GM12864 (cell line): Measurements from ENCODE around the gene INPP4A.

Source experiments
- DNase-seq: peaks from one replicate; pipeline ENCODE4 v3.0.0-alpha.2; 2011; ENCODE audit warnings: low read depth
- H3K4me3 ChIP-seq: 2 replicates; pipeline ENCODE4 v1.5.1; 2011; ENCODE audit warnings: mild to moderate bottlenecking, low read depth, low read length, control low read depth
- TF ChIP-seq, protein P1 (sequence below): IDR thresholded peaks from 2 replicates; pipeline ENCODE4 v1.5.1; 2011; ENCODE audit warnings: low read depth, mild to moderate bottlenecking, moderate library complexity, low read length, control low read depth, inconsistent platforms; ENCODE audit errors: missing control alignments

INPP4A gene

DNA sequence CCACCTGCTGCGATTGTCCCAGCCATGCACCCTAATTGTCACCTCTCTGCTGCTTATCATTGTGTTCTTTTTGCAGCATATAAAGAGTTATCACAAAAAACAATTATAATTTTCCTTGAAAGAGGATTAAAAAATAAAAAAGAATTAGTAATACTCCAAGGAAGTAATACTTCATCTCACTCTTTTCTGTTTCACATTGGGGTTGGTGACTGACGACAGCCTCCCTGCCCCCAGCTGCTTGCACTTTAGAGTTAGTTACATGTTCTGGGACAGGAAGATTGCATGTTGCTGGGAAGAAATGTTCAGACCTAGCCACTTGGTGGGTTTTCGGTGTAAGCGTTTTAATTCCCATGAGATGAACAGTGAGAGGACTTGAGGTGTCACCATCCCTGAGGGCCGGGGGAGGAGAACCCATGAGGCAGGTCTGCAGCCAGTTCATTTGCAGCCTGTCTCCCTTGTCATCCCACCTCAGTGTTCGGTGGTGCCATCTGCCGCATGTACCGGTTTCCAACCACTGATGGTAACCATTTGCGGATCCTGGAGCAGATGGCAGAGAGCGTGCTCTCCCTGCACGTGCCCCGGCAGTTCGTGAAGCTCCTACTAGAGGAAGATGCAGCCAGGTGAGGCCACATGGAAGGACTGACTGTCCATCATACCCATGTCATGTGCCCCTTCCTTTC lies 94.5 kb downstream of the INPP4A start:
- TF ChIP-seq, protein P1, sequence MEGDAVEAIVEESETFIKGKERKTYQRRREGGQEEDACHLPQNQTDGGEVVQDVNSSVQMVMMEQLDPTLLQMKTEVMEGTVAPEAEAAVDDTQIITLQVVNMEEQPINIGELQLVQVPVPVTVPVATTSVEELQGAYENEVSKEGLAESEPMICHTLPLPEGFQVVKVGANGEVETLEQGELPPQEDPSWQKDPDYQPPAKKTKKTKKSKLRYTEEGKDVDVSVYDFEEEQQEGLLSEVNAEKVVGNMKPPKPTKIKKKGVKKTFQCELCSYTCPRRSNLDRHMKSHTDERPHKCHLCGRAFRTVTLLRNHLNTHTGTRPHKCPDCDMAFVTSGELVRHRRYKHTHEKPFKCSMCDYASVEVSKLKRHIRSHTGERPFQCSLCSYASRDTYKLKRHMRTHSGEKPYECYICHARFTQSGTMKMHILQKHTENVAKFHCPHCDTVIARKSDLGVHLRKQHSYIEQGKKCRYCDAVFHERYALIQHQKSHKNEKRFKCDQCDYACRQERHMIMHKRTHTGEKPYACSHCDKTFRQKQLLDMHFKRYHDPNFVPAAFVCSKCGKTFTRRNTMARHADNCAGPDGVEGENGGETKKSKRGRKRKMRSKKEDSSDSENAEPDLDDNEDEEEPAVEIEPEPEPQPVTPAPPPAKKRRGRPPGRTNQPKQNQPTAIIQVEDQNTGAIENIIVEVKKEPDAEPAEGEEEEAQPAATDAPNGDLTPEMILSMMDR, result no peak
- no peak for DNase-seq
- H3K4me3 ChIP-seq, result no peak overlapping the region

DNA sequence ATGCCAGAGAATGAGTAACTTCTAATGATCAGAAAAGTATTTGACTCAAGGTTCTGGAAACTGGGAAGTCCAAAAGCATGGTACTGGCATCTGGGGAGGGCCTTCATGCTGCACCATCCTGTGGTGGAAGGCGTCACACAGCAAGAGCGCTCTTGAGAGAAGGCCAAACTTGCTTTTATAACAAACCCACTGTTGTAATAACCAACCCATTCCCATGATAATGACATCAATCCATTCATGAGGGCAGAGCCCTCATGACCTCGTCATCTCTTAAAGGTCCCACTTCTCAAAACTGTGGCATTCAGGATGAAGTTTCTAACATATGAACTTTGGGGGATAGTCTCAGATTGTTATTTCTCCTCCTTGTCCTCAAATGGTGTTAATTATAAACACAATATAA lies 95.9 kb downstream of the INPP4A start:
- no peak for DNase-seq
- no peak overlapping the region for H3K4me3 ChIP-seq

DNA sequence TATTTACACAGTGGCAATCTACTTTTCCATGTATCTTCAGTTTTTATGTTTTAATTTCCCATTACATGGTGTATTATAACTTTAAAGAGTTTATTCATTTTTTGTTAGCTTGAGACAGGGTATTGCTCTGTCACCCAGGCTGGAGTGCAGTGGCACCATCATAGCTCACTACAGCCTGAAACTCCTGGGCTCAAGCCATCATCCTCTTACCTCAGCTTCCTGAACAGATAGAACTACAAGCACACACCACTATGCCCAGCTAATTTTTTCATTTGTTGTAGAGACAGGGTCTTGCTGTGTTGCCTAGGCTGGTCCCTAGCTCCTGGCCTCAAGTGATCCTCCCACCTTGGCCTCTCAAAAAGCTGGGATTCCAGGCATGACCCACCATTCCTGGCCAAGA lies 96.8 kb downstream of the INPP4A start:
- TF ChIP-seq, protein P1, result no peak
- DNase-seq, result no peak

More for the DNA sequence above, 95.9 kb downstream of the INPP4A start:
- TF ChIP-seq, protein P1, result no peak

DNA sequence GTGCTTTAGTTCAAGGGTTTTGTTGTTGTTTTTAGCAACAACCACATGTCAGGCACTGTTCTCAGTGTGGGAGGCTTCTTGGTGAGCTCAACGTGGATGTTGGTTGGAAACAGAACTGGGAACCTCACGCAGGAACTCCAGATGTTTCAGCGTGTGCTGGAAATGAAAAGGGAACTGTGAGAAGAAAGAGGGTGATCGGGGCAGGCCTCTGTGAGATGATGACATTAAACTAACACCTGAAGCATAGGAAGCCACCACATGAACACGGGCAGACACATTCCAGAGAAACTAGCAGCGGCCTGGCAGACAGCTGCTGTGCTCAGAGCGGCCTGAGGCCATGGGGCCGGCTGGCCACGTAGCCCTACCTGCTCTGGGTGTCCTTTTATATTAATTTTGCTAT lies 97.2 kb downstream of the INPP4A start:
- DNase-seq, result no peak
- no peak overlapping the region for H3K4me3 ChIP-seq
- TF ChIP-seq, protein P1, result no peak

More for the DNA sequence above, 96.8 kb downstream of the INPP4A start:
- H3K4me3 ChIP-seq, result no peak overlapping the region

DNA sequence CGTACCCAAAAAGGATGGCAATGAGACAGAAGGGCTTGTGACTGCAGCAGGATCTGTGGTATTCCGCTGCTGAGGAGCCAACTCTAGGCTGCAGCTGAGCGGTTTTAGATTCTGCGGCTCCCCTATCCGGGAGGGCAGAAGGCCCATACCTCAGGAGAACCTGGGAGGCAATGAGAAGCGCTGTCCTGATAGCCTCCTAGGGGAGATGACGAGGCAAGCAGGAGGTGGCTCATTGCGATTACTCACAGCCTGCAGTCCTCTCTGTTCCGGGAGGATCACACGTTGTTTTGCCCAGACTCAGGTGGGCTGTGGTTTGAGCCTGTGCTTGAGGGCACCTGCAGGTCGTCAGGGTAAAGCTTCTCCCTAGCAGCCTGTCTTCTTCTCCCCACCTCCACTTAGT lies 98.6 kb downstream of the INPP4A start:
- H3K4me3 ChIP-seq, result no peak overlapping the region
- DNase-seq, result no peak
- TF ChIP-seq, protein P1, result no peak

DNA sequence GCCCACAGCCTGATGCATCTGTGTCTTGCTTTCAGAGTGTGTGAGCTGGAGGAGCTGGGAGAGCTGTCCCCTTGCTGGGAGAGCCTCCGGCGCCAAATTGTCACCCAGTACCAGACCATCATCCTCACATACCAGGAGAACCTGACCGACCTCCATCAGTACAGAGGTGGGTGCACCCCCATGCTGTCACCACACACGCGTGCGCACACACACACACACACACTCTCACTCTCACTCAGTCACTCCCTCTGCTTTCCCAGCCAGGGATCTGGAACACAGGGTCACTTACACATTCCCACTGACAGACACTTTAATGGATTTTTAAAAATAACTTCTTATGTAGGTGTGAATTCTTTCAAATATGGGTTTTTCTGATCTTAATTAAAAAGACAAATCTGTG lies 99.2 kb downstream of the INPP4A start:
- no peak for DNase-seq

More for the DNA sequence above, 99.2 kb downstream of the INPP4A start:
- TF ChIP-seq, protein P1, result no peak
- H3K4me3 ChIP-seq, result no peak overlapping the region
